CD4-positive, CD25-positive, alpha-beta regulatory T cell (primary cell): Measurements from ENCODE around the gene ATP1A3. TPM values are rescaled to one million over a fixed set of nuclear protein-coding genes. Genes with fewer than 3 reads are reported as not detected.

ENCODE experiments used
- polyA plus RNA-seq, 4 donors: library from polyadenylated mRNA; unstranded; fragments of 300-500 nt; fragmentation: Illumina TruSeq; gene quantifications; one replicate each; pipeline ENCODE4 v1.2.3, GENCODE V29; 2021
- total RNA-seq: library from RNA; stranded (reverse); gene quantifications from one replicate; pipeline ENCODE4 v1.2.3, GENCODE V29; 2022

Gene ATP1A3
- total and polyA plus RNA-seq, 5 donors from 2014 or later = 0.92 to 11.1 (median 1.9) TPM

Other genes starting within 250 kb of the ATP1A3 start
- gene CEACAM6, start 238.7 kb downstream of the ATP1A3 start, total RNA-seq = not detected
- not detected for gene CEACAM6, start 238.7 kb downstream of the ATP1A3 start, polyA plus RNA-seq
- not detected for gene CEACAM3, start 197.6 kb downstream of the ATP1A3 start, total RNA-seq
- not detected for gene CEACAM3, start 197.6 kb downstream of the ATP1A3 start, polyA plus RNA-seq
- gene LYPD4, start 149.5 kb downstream of the ATP1A3 start, total RNA-seq = not detected
- not detected for gene LYPD4, start 149.5 kb downstream of the ATP1A3 start, polyA plus RNA-seq
- gene DMRTC2, start 149.2 kb downstream of the ATP1A3 start, total RNA-seq = not detected
- not detected for gene DMRTC2, start 149.2 kb downstream of the ATP1A3 start, polyA plus RNA-seq
- 2,081 TPM for gene RPS19, start 134.0 kb downstream of the ATP1A3 start, total RNA-seq
- 1,000 to 10,000 TPM; 3,595 to 5,716 (median 4,931) TPM for gene RPS19, start 134.0 kb downstream of the ATP1A3 start, polyA plus RNA-seq
- 4.9 TPM for gene CD79A, start 117.0 kb downstream of the ATP1A3 start, total RNA-seq
- gene CD79A, start 117.0 kb downstream of the ATP1A3 start, polyA plus RNA-seq = 10 to 100 TPM; 10.6 to 17.9 (median 16.4) TPM
- 1,312 TPM for gene ARHGEF1, start 111.0 kb downstream of the ATP1A3 start, total RNA-seq
- 100 to 1,000 TPM; 162 to 187 (median 180) TPM for gene ARHGEF1, start 111.0 kb downstream of the ATP1A3 start, polyA plus RNA-seq
- gene ERFL, start 65.8 kb downstream of the ATP1A3 start, total RNA-seq = 4.7 TPM
- not detected for gene ERFL, start 65.8 kb downstream of the ATP1A3 start, polyA plus RNA-seq
- 94.0 TPM for gene RABAC1, start 34.9 kb downstream of the ATP1A3 start, total RNA-seq
- 100 to 1,000 TPM; 184 to 261 (median 237) TPM for gene RABAC1, start 34.9 kb downstream of the ATP1A3 start, polyA plus RNA-seq
- 0.52 TPM for gene GRIK5, start 76.0 kb upstream of the ATP1A3 start, total RNA-seq
- gene GRIK5, start 76.0 kb upstream of the ATP1A3 start, polyA plus RNA-seq = under 1 TPM in 1 of 4 donors, not detected in 3; 0.06 TPM
- 24.0 TPM for gene ZNF574, start 81.9 kb upstream of the ATP1A3 start, total RNA-seq
- gene ZNF574, start 81.9 kb upstream of the ATP1A3 start, polyA plus RNA-seq = 10 to 100 TPM; 10.7 to 22.1 (median 15.5) TPM
- 48.9 TPM for gene POU2F2, start 138.2 kb upstream of the ATP1A3 start, total RNA-seq
- gene POU2F2, start 138.2 kb upstream of the ATP1A3 start, polyA plus RNA-seq = 1 to 10 TPM; 4.2 to 7.2 (median 6.4) TPM
- 99.8 TPM for gene DEDD2, start 223.4 kb upstream of the ATP1A3 start, total RNA-seq
- 100 to 1,000 TPM; 155 to 179 (median 161) TPM for gene DEDD2, start 223.4 kb upstream of the ATP1A3 start, polyA plus RNA-seq
- 8.8 TPM for gene ZNF526, start 226.1 kb upstream of the ATP1A3 start, total RNA-seq
- gene ZNF526, start 226.1 kb upstream of the ATP1A3 start, polyA plus RNA-seq = 1 to 10 TPM; 4.0 to 7.7 (median 5.3) TPM
- 31.3 TPM for gene GSK3A, start 248.4 kb upstream of the ATP1A3 start, total RNA-seq
- 10 to 100 TPM; 12.0 to 16.0 (median 12.9) TPM for gene GSK3A, start 248.4 kb upstream of the ATP1A3 start, polyA plus RNA-seq